GM23338 (cell line): ENCODE measurements around the gene CTCFL. TPM values are rescaled to one million over a fixed set of nuclear protein-coding genes. Genes with fewer than 3 reads are reported as not detected.

Experiments used
- ATAC-seq: fragments of 200-7000 bp; cut with Tn5 transposase; 3 replicates; pipeline ENCODE4 v1.9.1; 2020
- DNase-seq: peaks from one replicate; pipeline ENCODE4 v3.0.0-alpha.2; 2015; ENCODE audit warnings: low spot score
- H2AFZ ChIP-seq: fragments of 200-600 bp; sonication (generic); 2 replicates; pipeline ENCODE4 v1.8.0; 2016; ENCODE audit warnings: antibody characterized with exemption, mild to moderate bottlenecking, moderate library complexity
- H3F3A ChIP-seq: fragments of 200-600 bp; sonication (generic); replicated peaks from 2 replicates; pipeline ENCODE4 v1.8.0; 2017; ENCODE audit warnings: antibody characterized with exemption, mixed run types, low read depth
- H3K27ac ChIP-seq: fragments of 200-600 bp; sonication (generic); 2 replicates; pipeline ENCODE4 v1.6.1; 2016; ENCODE audit warnings: low read depth
- H3K27me3 ChIP-seq: fragments of 200-600 bp; sonication (generic); 2 replicates; pipeline ENCODE4 v1.8.0; 2016; ENCODE audit warnings: mild to moderate bottlenecking, mixed run types, moderate library complexity; ENCODE audit not compliant: insufficient read depth
- H3K36me3 ChIP-seq: fragments of 200-600 bp; sonication (generic); 2 replicates; pipeline ENCODE4 v1.8.0; 2016; ENCODE audit warnings: mild to moderate bottlenecking; ENCODE audit not compliant: insufficient read depth
- H3K4me1 ChIP-seq: fragments of 200-600 bp; sonication (generic); 2 replicates; pipeline ENCODE4 v1.8.0; 2016; ENCODE audit warnings: mild to moderate bottlenecking, moderate library complexity; ENCODE audit not compliant: insufficient read depth
- H3K4me2 ChIP-seq: fragments of 200-600 bp; sonication (generic); 2 replicates; pipeline ENCODE4 v1.7.1; 2017; ENCODE audit warnings: mixed run types
- H3K4me3 ChIP-seq: fragments of 200-600 bp; sonication (generic); 2 replicates; pipeline ENCODE4 v1.6.1; 2016; ENCODE audit warnings: mixed run types
- H3K79me2 ChIP-seq: fragments of 200-600 bp; sonication (generic); replicated peaks from 2 replicates; pipeline ENCODE4 v1.8.0; 2017; ENCODE audit warnings: mild to moderate bottlenecking; ENCODE audit not compliant: insufficient read depth
- H3K9me2 ChIP-seq: fragments of 200-600 bp; sonication (generic); 2 replicates; pipeline ENCODE4 v1.8.0; 2017; ENCODE audit not compliant: insufficient read depth
- H4K20me1 ChIP-seq: fragments of 200-600 bp; sonication (generic); replicated peaks from 2 replicates; pipeline ENCODE4 v1.8.0; 2017; ENCODE audit warnings: mild to moderate bottlenecking; ENCODE audit not compliant: insufficient read depth
- H3K27ac Mint-ChIP-seq: 2 replicates; pipeline ENCODE4 v1.8.0; 2020; ENCODE audit warnings: inconsistent platforms, mild to moderate bottlenecking, moderate library complexity, mixed read lengths
- H3K27me3 Mint-ChIP-seq: 3 replicates; pipeline ENCODE4 v1.8.0; 2022; ENCODE audit warnings: low read depth, mild to moderate bottlenecking, moderate library complexity, mixed read lengths, inconsistent platforms; ENCODE audit not compliant: insufficient read depth, poor library complexity
- H3K36me3 Mint-ChIP-seq: 3 replicates; pipeline ENCODE4 v1.8.0; 2021; ENCODE audit warnings: low read depth, mild to moderate bottlenecking, inconsistent platforms, moderate library complexity, mixed read lengths
- H3K4me1 Mint-ChIP-seq: 3 replicates; pipeline ENCODE4 v1.8.0; 2020; ENCODE audit warnings: mild to moderate bottlenecking, inconsistent platforms, mixed read lengths
- H3K4me3 Mint-ChIP-seq: 3 replicates; pipeline ENCODE4 v1.8.0; 2021; ENCODE audit warnings: moderate library complexity, mild to moderate bottlenecking, inconsistent platforms, mixed read lengths
- H3K9me3 Mint-ChIP-seq: 3 replicates; pipeline ENCODE4 v1.8.0; 2020; ENCODE audit warnings: moderate library complexity, mild to moderate bottlenecking, inconsistent platforms, mixed read lengths
- CREB1 ChIP-seq: fragments of 250-450 bp; sonication (Bioruptor Pico); IDR thresholded peaks from 2 replicates; pipeline ENCODE4 v1.5.0; 2020; ENCODE audit warnings: low read depth, mild to moderate bottlenecking, moderate library complexity
- CTCF ChIP-seq, 2 experiments: fragments of 200-600 bp in 1 of 2; sonication (generic) in 1 of 2; conservative IDR thresholded peaks; 2 replicates each; pipeline versions ENCODE4 v1.5.1 to v1.6.1; 2016 to 2017; ENCODE audit warnings: antibody characterized with exemption in 2 of 2, low read depth in 2 of 2, mild to moderate bottlenecking in 2 of 2, moderate library complexity in 1 of 2
- ETS1 ChIP-seq: IDR thresholded peaks from 2 replicates; pipeline ENCODE4 v1.6.1; 2016; ENCODE audit warnings: antibody characterized with exemption
- EZH2 ChIP-seq: fragments of 200-600 bp; sonication (generic); IDR thresholded peaks from one replicate; pipeline ENCODE4 v1.8.0; 2017; ENCODE audit warnings: antibody characterized with exemption, mild to moderate bottlenecking, low read depth; ENCODE audit not compliant: unreplicated experiment
- EZH2phosphoT487 ChIP-seq: fragments of 200-600 bp; sonication (generic); IDR thresholded peaks from one replicate; pipeline ENCODE4 v1.8.1; 2018; ENCODE audit warnings: antibody characterized with exemption; ENCODE audit not compliant: unreplicated experiment
- JUNB ChIP-seq: IDR thresholded peaks from one replicate; pipeline ENCODE4 v1.6.1; 2016; ENCODE audit warnings: antibody characterized with exemption; ENCODE audit not compliant: unreplicated experiment
- NANOG ChIP-seq: IDR thresholded peaks from 2 replicates; pipeline ENCODE4 v1.6.1; 2016; ENCODE audit warnings: antibody characterized with exemption, borderline replicate concordance
- POLR2AphosphoS5 ChIP-seq: IDR thresholded peaks from 2 replicates; pipeline ENCODE4 v1.6.1; 2016; ENCODE audit warnings: antibody characterized with exemption, low read depth
- STAT1 ChIP-seq: IDR thresholded peaks from one replicate; pipeline ENCODE4 v1.6.1; 2016; ENCODE audit warnings: antibody characterized with exemption; ENCODE audit not compliant: unreplicated experiment
- ZNF114 ChIP-seq: fragments of 250-450 bp; sonication (Bioruptor Pico); IDR thresholded peaks from 2 replicates; pipeline ENCODE4 v1.5.0; 2020; ENCODE audit warnings: mild to moderate bottlenecking, moderate library complexity
- ZNF331 ChIP-seq: fragments of 250-450 bp; sonication (Bioruptor Pico); IDR thresholded peaks from 2 replicates; pipeline ENCODE4 v1.5.0; 2020; ENCODE audit warnings: low read depth, mild to moderate bottlenecking, moderate library complexity
- ZNF462 ChIP-seq: fragments of 250-450 bp; sonication (Bioruptor Pico); IDR thresholded peaks from 2 replicates; pipeline ENCODE4 v1.5.0; 2020; ENCODE audit warnings: mild to moderate bottlenecking, moderate library complexity
- polyA plus RNA-seq: library from polyadenylated mRNA; unstranded; fragments of >200 nt; fragmentation: Nextera tagmentation; extraction: Ambion mirVana; gene quantifications from 2 replicates; pipeline ENCODE4 v1.2.1, GENCODE V29; 2016
- total RNA-seq: library from RNA; depleted of rRNA; stranded (reverse); fragments of >200 nt; shearing (Covaris generic); gene quantifications from 2 replicates; pipeline ENCODE4 v1.2.3, GENCODE V29; 2014

CTCFL gene
- total and polyA plus RNA-seq, 2 experiments from 2014 or later = 0.55 to 1.4 TPM

DNA sequence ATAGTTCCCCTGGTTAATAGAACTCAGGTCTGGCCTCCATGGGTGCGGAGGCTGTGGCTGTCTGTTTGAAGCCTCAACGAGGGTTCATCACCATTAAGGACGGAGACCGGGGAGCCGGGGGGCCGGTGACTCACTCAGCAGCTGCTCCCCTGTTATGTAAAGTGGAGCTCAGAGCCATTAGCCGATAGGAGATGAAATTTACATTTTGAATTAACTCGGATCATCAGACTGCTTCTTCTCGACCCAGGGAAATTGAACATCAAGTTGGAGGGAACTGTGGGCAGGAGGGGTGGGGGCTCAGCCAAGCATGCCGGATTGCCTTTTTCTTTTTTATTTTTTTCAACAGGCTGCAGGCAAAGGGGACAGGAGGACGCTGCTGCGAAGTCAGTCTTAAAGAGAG lies 48.3 kb upstream of the CTCFL start:
- H3K4me3 Mint-ChIP-seq = no peak overlapping the region

More for the DNA sequence above, 48.3 kb upstream of the CTCFL start:
- ATAC-seq (peak; percentile 68), DNase-seq (peak; percentile 29)
- Mint-ChIP-seq H3K27me3 (peaks cover 2% of the 10 kb centered on the region), H3K9me3 (no peaks in the 10 kb centered on the region), H3K36me3 (no peaks in the 10 kb centered on the region), H3K4me1 (peaks cover 16% of the 10 kb centered on the region), H3K27ac (no peak overlapping the region)
- no peaks in the 10 kb centered on the region for H4K20me1 ChIP-seq
- no peak overlapping the region for H2AFZ ChIP-seq
- H3F3A ChIP-seq = no peaks in the 10 kb centered on the region
- no peaks in the 10 kb centered on the region for H3K27me3 ChIP-seq
- H3K4me3 ChIP-seq = no peak overlapping the region
- no peak for TF ChIP-seq ETS1
- TF ChIP-seq CREB1 (CRISPR knock-in tag) = no peak
- no peak for TF ChIP-seq ZNF114 (CRISPR knock-in tag)
- no peak for TF ChIP-seq POLR2AphosphoS5
- no peak for TF ChIP-seq NANOG
- TF ChIP-seq STAT1 = no peak
- no peak for TF ChIP-seq ZNF462 (CRISPR knock-in tag)
- TF ChIP-seq JUNB = no peak
- no peak for TF ChIP-seq CTCF (conservative IDR thresholded peaks at IDR 0.05; ENCODE audit: low read depth in 2 of 2)
- no peak for TF ChIP-seq EZH2
- TF ChIP-seq EZH2phosphoT487 = no peak
- TF ChIP-seq ZNF331 (CRISPR knock-in tag) = no peak
- 0 out of 2 replicates have a peak overlapping the region, but pooled peaks have one; percentile 40 for H3K4me2 ChIP-seq
- H3K27ac ChIP-seq = no peak overlapping the region
- H3K9me2 ChIP-seq = 0 out of 2 replicates have a peak, but pooled peaks cover 10% of the 10 kb centered on the region
- H3K36me3 ChIP-seq = no peaks in the 10 kb centered on the region
- peaks cover 6% of the 10 kb centered on the region for H3K4me1 ChIP-seq
- no peaks in the 10 kb centered on the region for H3K79me2 ChIP-seq
